GM18511 (cell line): ENCODE measurements around the gene NRF1.
"Not testable (repeated sequence)": the region's sequence is repeated elsewhere in the genome, so short reads cannot be mapped to it uniquely, and the experiment has no call there.

ENCODE experiments used
- ATAC-seq: cut with Tn5 transposase; IDR thresholded peaks from one replicate; pipeline ENCODE4 v1.9.1; 2021; ENCODE audit warnings: mild to moderate bottlenecking, moderate library complexity; ENCODE audit not compliant: unreplicated experiment

NRF1 gene

GRCh38 chr7:129780257-129780973 is 168.9 kb downstream of the NRF1 start:
- peak; percentile 46 for ATAC-seq

- ATAC-seq, result no peak
Measured at GRCh38 chr7:129780974-129781927, 169.7 kb downstream of the NRF1 start.

- no peak for ATAC-seq
Measured at GRCh38 chr7:129781928-129782817, 170.7 kb downstream of the NRF1 start.

- ATAC-seq, result no peak
Measured at GRCh38 chr7:129782818-129783583, 171.5 kb downstream of the NRF1 start.

- ATAC-seq, result no peak
Measured at GRCh38 chr7:129783584-129783919, 172.0 kb downstream of the NRF1 start.

GRCh38 chr7:129784437-129784782 is 172.9 kb downstream of the NRF1 start:
- ATAC-seq, result no peak

GRCh38 chr7:129784783-129785684 is 173.5 kb downstream of the NRF1 start:
- ATAC-seq, result peak; percentile 41

- no peak for ATAC-seq
Measured at GRCh38 chr7:129785685-129786514, 174.4 kb downstream of the NRF1 start.

GRCh38 chr7:129786825-129787563 is 175.5 kb downstream of the NRF1 start:
- no peak for ATAC-seq

- ATAC-seq, result no peak
Measured at GRCh38 chr7:129789000-129789399, 177.5 kb downstream of the NRF1 start.

GRCh38 chr7:129789652-129790051 is 178.1 kb downstream of the NRF1 start:
- no peak for ATAC-seq

GRCh38 chr7:129790136-129790535 is 178.6 kb downstream of the NRF1 start:
- no peak for ATAC-seq

GRCh38 chr7:129792721-129793120 is 181.2 kb downstream of the NRF1 start:
- no peak for ATAC-seq

- no peak for ATAC-seq
Measured at GRCh38 chr7:129793506-129794310, 182.2 kb downstream of the NRF1 start.

- not testable (repeated sequence) for ATAC-seq
Measured at GRCh38 chr7:129794461-129794860, 182.9 kb downstream of the NRF1 start.

GRCh38 chr7:129796186-129796775 is 184.8 kb downstream of the NRF1 start:
- no peak for ATAC-seq
